KMS-11 (cell line): ENCODE data around the gene BASP1.

ENCODE experiments used
- H2AFZ ChIP-seq: fragments of 200-600 bp; sonication (generic); 2 replicates; pipeline ENCODE4 v1.6.1; 2016; ENCODE audit warnings: antibody characterized with exemption, mixed run types, low read depth
- H3K27ac ChIP-seq: fragments of 200-600 bp; sonication (generic); 2 replicates; pipeline ENCODE4 v1.6.1; 2016; ENCODE audit warnings: mild to moderate bottlenecking, mixed run types
- H3K27me3 ChIP-seq: fragments of 200-600 bp; sonication (generic); 2 replicates; pipeline ENCODE4 v1.6.1; 2017; ENCODE audit warnings: mild to moderate bottlenecking, low read depth, mixed run types, moderate library complexity; ENCODE audit not compliant: insufficient read depth
- H3K36me3 ChIP-seq: fragments of 200-600 bp; sonication (generic); 2 replicates; pipeline ENCODE4 v1.6.1; 2017; ENCODE audit warnings: mild to moderate bottlenecking, mixed run types; ENCODE audit not compliant: insufficient read depth
- H3K4me1 ChIP-seq: fragments of 200-600 bp; sonication (generic); 2 replicates; pipeline ENCODE4 v1.6.1; 2016; ENCODE audit warnings: mild to moderate bottlenecking, low read depth, mixed run types; ENCODE audit not compliant: poor library complexity, severe bottlenecking
- H3K4me2 ChIP-seq: fragments of 200-600 bp; sonication (generic); 2 replicates; pipeline ENCODE4 v1.7.0; 2016; ENCODE audit warnings: mild to moderate bottlenecking, mixed run types
- H3K4me3 ChIP-seq: fragments of 200-600 bp; sonication (generic); IDR thresholded peaks from 2 replicates; pipeline ENCODE4 v1.6.1; 2017; ENCODE audit warnings: low read depth, low read length, mixed read lengths; ENCODE audit not compliant: insufficient read depth
- H3K79me2 ChIP-seq: fragments of 200-600 bp; sonication (generic); 2 replicates; pipeline ENCODE4 v1.6.1; 2016; ENCODE audit warnings: low read depth, mixed run types; ENCODE audit not compliant: insufficient read depth
- H3K9ac ChIP-seq: fragments of 200-600 bp; sonication (generic); 2 replicates; pipeline ENCODE4 v1.6.1; 2016; ENCODE audit warnings: mild to moderate bottlenecking, mixed run types
- H4K20me1 ChIP-seq: fragments of 200-600 bp; sonication (generic); 2 replicates; pipeline ENCODE4 v1.6.1; 2016; ENCODE audit warnings: mild to moderate bottlenecking, mixed run types; ENCODE audit not compliant: insufficient read depth
- TF ChIP-seq, protein P1 (sequence below): fragments of 200-600 bp; sonication (generic); conservative IDR thresholded peaks from 2 replicates; pipeline ENCODE4 v1.6.1; 2017; ENCODE audit warnings: low read depth, mild to moderate bottlenecking, antibody characterized with exemption, low read length, moderate library complexity, mixed read lengths

Gene BASP1

DNA sequence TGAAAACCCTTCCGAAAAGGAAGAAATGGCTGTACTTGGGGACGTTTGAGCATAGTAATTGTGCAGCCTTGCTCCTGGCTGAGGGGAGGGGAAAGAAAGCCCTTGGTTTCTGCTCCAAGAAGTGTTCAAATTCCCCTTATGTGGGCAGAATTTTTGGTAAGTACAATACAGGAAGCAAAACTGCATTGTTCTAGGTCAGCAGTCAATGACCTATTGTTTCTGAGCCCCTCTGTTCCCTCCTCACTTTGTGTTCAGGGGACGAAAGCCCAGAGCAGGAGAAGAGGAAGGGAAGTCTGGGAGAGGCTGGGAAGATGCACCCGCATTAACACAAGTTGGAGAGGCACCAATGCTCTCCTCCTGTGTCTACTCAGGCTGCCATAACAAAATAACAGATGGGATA lies 11.9 kb downstream of the BASP1 start:
- TF ChIP-seq, protein P1, sequence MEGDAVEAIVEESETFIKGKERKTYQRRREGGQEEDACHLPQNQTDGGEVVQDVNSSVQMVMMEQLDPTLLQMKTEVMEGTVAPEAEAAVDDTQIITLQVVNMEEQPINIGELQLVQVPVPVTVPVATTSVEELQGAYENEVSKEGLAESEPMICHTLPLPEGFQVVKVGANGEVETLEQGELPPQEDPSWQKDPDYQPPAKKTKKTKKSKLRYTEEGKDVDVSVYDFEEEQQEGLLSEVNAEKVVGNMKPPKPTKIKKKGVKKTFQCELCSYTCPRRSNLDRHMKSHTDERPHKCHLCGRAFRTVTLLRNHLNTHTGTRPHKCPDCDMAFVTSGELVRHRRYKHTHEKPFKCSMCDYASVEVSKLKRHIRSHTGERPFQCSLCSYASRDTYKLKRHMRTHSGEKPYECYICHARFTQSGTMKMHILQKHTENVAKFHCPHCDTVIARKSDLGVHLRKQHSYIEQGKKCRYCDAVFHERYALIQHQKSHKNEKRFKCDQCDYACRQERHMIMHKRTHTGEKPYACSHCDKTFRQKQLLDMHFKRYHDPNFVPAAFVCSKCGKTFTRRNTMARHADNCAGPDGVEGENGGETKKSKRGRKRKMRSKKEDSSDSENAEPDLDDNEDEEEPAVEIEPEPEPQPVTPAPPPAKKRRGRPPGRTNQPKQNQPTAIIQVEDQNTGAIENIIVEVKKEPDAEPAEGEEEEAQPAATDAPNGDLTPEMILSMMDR, result no peak
- Histone ChIP-seq H3K4me2 (peak overlapping the region; percentile 50; the same call in 1 of the 2 replicates), H2AFZ (peak overlapping the region; percentile 14; the same call in 1 of the 2 replicates), H3K4me3 (no peak overlapping the region), H3K36me3 (no peaks in the 10 kb centered on the region), H3K27me3 (no peaks in the 10 kb centered on the region), H3K79me2 (peaks cover 24% of the 10 kb centered on the region; the same call in 1 of the 2 replicates), H4K20me1 (no peaks in the 10 kb centered on the region), H3K27ac (peak overlapping the region; percentile 56; the same call in 1 of the 2 replicates), H3K4me1 (peaks cover 49% of the 10 kb centered on the region), H3K9ac (peak overlapping the region; percentile 8; the same call in 1 of the 2 replicates)

DNA sequence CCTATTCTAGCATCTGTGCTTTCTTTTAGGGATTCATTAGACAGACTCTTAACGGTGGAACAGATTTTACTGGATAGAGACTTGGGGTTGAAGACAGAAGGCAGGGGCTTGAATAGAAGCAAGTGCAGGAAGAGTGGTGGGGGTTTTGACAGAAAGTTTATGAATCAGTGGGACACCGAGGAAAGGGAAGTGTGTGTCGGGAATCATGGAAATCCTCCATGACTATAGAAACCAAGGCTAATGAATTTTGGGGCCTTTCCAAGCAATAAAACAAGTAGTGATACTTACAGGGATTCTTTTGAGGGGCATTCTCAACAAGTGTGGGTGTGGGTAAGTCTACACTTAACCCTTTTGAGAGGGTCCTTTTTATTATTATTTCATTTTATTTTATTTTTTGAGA lies 12.8 kb downstream of the BASP1 start:
- no peaks in the 10 kb centered on the region for H4K20me1 ChIP-seq
- H3K36me3 ChIP-seq, result no peaks in the 10 kb centered on the region
- H3K27ac ChIP-seq, result no peak overlapping the region
- no peaks in the 10 kb centered on the region for H3K27me3 ChIP-seq
- H3K4me2 ChIP-seq, result no peak overlapping the region
- no peak overlapping the region for H3K9ac ChIP-seq
- no peak overlapping the region for H3K4me3 ChIP-seq
- H3K79me2 ChIP-seq, result peaks cover 17% of the 10 kb centered on the region; the same call in 1 of the 2 replicates
- H3K4me1 ChIP-seq, result peaks cover 40% of the 10 kb centered on the region
- TF ChIP-seq, protein P1, result no peak
- H2AFZ ChIP-seq, result no peak overlapping the region

DNA sequence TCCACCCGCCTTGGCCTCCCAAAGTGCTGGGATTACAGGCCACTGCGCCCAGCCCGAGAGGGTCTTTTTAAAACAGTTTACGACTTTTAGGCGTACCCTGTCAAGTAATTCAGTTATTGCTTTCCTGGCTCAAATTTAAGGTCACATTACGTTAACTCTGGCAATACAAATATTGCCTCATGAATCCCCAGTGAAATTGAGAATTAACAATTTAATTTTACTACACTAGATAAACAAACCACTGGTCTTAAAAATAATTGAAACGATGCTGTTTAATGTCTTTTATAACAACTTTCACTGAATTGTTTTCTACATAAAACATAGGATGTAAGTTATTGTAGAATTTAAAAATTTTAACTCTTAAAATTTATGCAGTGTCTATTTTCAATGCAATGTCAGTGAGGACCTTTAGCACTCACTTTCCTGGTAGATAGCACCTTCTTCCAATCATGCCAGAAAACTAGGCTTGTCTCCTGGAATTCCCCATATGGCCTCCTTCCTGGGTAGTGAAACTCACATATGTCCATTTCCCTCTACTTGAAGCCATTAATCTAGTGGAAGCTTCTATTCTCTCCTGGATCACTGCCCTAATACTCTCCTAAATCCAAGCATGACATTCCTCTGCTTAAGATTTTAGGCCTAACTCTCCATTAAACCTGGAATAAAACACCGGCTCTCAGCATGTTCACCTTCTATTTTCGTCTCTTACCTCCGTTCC lies 13.5 kb downstream of the BASP1 start:
- Histone ChIP-seq H3K79me2 (peaks cover 9% of the 10 kb centered on the region; the same call in 1 of the 2 replicates), H3K4me2 (no peak overlapping the region), H3K4me1 (peaks cover 32% of the 10 kb centered on the region), H3K27me3 (no peaks in the 10 kb centered on the region), H4K20me1 (no peaks in the 10 kb centered on the region), H2AFZ (no peak overlapping the region), H3K9ac (no peak overlapping the region), H3K4me3 (no peak overlapping the region), H3K36me3 (no peaks in the 10 kb centered on the region), H3K27ac (no peak overlapping the region)
- TF ChIP-seq, protein P1, result no peak

DNA sequence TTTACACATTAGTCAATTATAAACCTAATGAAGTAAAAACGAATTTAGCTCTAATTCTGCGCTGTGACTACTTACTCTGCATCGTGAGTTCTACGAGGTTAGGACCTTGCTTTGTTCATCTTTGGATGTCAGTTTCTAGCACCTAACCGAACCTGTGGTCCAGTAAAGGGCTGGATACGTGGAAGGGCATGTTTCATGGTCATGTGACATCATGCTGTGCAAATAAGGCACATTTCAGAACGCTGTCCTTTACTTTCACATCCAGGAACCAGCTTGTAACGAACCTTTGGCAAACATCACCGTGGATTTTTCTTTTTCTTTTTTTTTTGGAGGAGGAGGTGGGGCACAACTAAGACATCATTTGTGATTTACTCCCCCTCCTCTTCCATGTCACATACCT lies 15.0 kb downstream of the BASP1 start:
- Histone ChIP-seq H3K4me2 (no peak overlapping the region), H2AFZ (no peak overlapping the region), H3K36me3 (no peaks in the 10 kb centered on the region), H3K27ac (no peak overlapping the region), H3K9ac (no peak overlapping the region), H4K20me1 (no peaks in the 10 kb centered on the region), H3K4me3 (no peak overlapping the region), H3K27me3 (no peaks in the 10 kb centered on the region), H3K4me1 (peaks cover 27% of the 10 kb centered on the region), H3K79me2 (no peaks in the 10 kb centered on the region)
- TF ChIP-seq, protein P1, result no peak
